Activated CD4-positive, alpha-beta T cell treated with anti-CD3 and anti-CD28 coated beads for 36 hours (primary cell): ENCODE results near the gene FRMD4A. TPM values are rescaled to one million over a fixed set of nuclear protein-coding genes. Genes with fewer than 3 reads are reported as not detected.
A peak's percentile ranks its signal among the peaks of the same experiment; 100 is the strongest.
"Not testable (repeated sequence)": the region's sequence is repeated elsewhere in the genome, so short reads cannot be mapped to it uniquely, and the experiment has no call there.

Experiments used
- ATAC-seq: fragments of 200-7000 bp; cut with Tn5 transposase; one replicate; pipeline ENCODE4 v1.10.0; 2021; ENCODE audit warnings: mild to moderate bottlenecking, moderate library complexity
- CTCF ChIA-PET: fragments of 350-600 bp; sonication (Branson Sonifier 250); formaldehyde crosslinking; loops from one replicate; lab custom pipeline; 2021; ENCODE audit warnings: antibody characterized with exemption; lab: Charles Lee
- POLR2A ChIA-PET: fragments of 350-600 bp; sonication (Branson Sonifier 250); formaldehyde crosslinking; loops from one replicate; lab custom pipeline; 2021; ENCODE audit warnings: antibody characterized with exemption, inconsistent platforms; lab: Charles Lee
- DNase-seq: peaks from one replicate; pipeline ENCODE4 v3.0.0-alpha.2; 2020
- H3K27ac Mint-ChIP-seq: one replicate; pipeline ENCODE4 v1.8.0; 2021; ENCODE audit warnings: mixed read lengths
- H3K27me3 Mint-ChIP-seq: one replicate; pipeline ENCODE4 v1.8.0; 2021; ENCODE audit warnings: mixed read lengths
- H3K36me3 Mint-ChIP-seq: one replicate; pipeline ENCODE4 v1.8.0; 2021; ENCODE audit warnings: low read depth, mixed read lengths
- H3K4me1 Mint-ChIP-seq: one replicate; pipeline ENCODE4 v1.8.0; 2021; ENCODE audit warnings: mixed read lengths
- H3K4me3 Mint-ChIP-seq: one replicate; pipeline ENCODE4 v1.8.0; 2021; ENCODE audit warnings: mild to moderate bottlenecking, moderate library complexity, mixed read lengths
- H3K9me3 Mint-ChIP-seq: one replicate; pipeline ENCODE4 v1.8.0; 2021; ENCODE audit warnings: low read depth, mixed read lengths
- intact Hi-C, 2 experiments: fragments of 100-400 bp; cut with DNase I in 1 of 2; cut with micrococcal nuclease in 1 of 2; formaldehyde crosslinking; loops; one replicate each; pipeline versions ENCODE4 v1.14.2 to v1.15.1; 2022 to 2024; cut with DNase I, micrococcal nuclease
- total RNA-seq, 2 experiments: library from RNA; stranded (reverse); gene quantifications; one replicate each; pipeline ENCODE4 v1.2.3, GENCODE V29; 2021

The FRMD4A gene
- total RNA-seq, 2 experiments from 2014 or later = 0.85 to 1.3 TPM

GRCh38 chr10:14235566-14236195 lies 95.0 kb downstream of the FRMD4A start:
- POLR2A ChIA-PET = no interaction called here
- ATAC-seq (no peak), DNase-seq (no peak)
- H3K27me3 Mint-ChIP-seq = peaks cover 17% of the 10 kb centered on the region
- intact Hi-C loops = no loop called here
- H3K9me3 Mint-ChIP-seq = no peaks in the 10 kb centered on the region
- H3K4me1 Mint-ChIP-seq = peaks cover 10% of the 10 kb centered on the region
- H3K36me3 Mint-ChIP-seq = no peaks in the 10 kb centered on the region
- CTCF ChIA-PET = no interaction called here
- no peak overlapping the region for H3K4me3 Mint-ChIP-seq
- H3K27ac Mint-ChIP-seq = no peak overlapping the region

DNA sequence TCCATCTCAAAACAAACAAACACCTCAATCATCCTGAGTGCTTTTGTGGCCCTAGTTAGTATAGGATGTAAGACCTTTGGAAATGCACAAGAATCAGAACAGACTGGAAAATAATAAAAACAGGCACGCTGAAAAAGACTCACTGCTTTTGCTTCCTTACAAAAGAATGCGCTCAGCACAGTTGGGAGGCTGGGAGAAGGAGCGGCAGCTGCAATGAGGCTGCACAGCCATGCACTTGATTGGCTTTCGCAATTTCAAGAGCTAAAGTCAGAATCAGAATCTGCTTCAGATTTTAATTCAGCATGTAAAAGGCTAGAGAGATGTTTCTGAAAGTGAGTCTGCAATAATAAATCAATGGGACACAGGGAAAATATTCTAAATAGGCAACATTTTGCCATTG lies 97.2 kb downstream of the FRMD4A start:
- Mint-ChIP-seq H3K4me1 (peaks cover 5% of the 10 kb centered on the region), H3K4me3 (no peak overlapping the region), H3K36me3 (no peaks in the 10 kb centered on the region), H3K9me3 (no peaks in the 10 kb centered on the region), H3K27ac (no peak overlapping the region), H3K27me3 (peaks cover 15% of the 10 kb centered on the region)
- POLR2A ChIA-PET = no interaction called here
- intact Hi-C loops = no loop called here
- CTCF ChIA-PET = no interaction called here
- DNase-seq = no peak
- no peak for ATAC-seq

GRCh38 chr10:14228798-14229197 lies 101.9 kb downstream of the FRMD4A start:
- H3K27me3 Mint-ChIP-seq, POLR2A ChIA-PET, DNase-seq, CTCF ChIA-PET, H3K4me3 Mint-ChIP-seq, H3K27ac Mint-ChIP-seq, ATAC-seq, H3K4me1 Mint-ChIP-seq, H3K36me3 Mint-ChIP-seq, H3K9me3 Mint-ChIP-seq, intact Hi-C loops: not testable (repeated sequence)

DNA sequence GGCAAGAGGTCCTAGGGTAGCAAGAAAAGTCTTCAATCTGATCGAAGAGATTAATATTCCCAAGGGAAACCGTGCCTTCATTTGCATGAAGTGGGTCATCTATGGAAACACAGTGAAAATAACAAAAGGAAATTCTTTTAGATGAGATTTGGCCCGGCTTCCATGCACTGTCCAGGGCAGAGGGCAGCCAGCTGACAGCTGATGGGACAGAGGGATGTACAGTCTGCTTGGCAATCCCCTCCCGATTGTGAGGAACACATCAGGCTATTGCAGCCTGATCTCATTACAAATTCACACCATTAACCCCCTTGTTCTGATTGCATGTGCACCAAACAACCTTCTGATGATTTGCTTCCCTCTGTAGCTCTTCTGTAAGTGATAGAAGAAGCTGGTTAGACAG lies 105.3 kb downstream of the FRMD4A start:
- no peak overlapping the region for H3K27ac Mint-ChIP-seq
- CTCF ChIA-PET = no interaction called here
- POLR2A ChIA-PET = interaction anchor here (0.6 kb wide), 1 partner anchor 411 kb away, joined by 3 read pairs; no protein-coding TSS in a partner anchor
- no peak for ATAC-seq
- H3K4me1 Mint-ChIP-seq = no peaks in the 10 kb centered on the region
- no peaks in the 10 kb centered on the region for H3K36me3 Mint-ChIP-seq
- peaks cover 15% of the 10 kb centered on the region for H3K27me3 Mint-ChIP-seq
- H3K4me3 Mint-ChIP-seq = no peak overlapping the region
- no peak for DNase-seq
- no peaks in the 10 kb centered on the region for H3K9me3 Mint-ChIP-seq
- intact Hi-C loops = no loop called here

DNA sequence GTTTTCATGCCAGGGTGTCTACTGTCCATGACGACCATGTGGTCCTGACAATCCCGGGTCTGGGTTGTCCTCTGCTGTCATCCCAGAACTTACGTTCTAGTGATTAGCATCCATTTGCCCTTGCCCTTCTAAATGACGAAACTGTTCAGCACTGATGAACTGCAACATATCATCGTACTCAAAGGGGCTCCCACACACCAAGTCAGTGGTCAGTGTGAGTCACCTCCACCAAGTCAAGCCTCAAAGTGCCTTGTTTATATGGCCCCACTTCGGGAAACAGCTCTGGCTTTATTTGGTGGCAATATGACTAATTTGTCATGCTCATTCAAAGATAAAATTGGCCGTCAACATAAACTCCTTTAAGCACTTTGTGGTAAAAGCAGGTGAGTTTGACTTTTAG lies 110.7 kb downstream of the FRMD4A start:
- H3K27me3 Mint-ChIP-seq = peaks cover 20% of the 10 kb centered on the region
- ATAC-seq (no peak), DNase-seq (no peak)
- H3K4me1 Mint-ChIP-seq = no peaks in the 10 kb centered on the region
- H3K36me3 Mint-ChIP-seq = no peaks in the 10 kb centered on the region
- intact Hi-C loops = no loop called here
- ChIA-PET POLR2A (no interaction called here), CTCF (no interaction called here)
- no peak overlapping the region for H3K27ac Mint-ChIP-seq
- no peaks in the 10 kb centered on the region for H3K9me3 Mint-ChIP-seq
- H3K4me3 Mint-ChIP-seq = no peak overlapping the region

DNA sequence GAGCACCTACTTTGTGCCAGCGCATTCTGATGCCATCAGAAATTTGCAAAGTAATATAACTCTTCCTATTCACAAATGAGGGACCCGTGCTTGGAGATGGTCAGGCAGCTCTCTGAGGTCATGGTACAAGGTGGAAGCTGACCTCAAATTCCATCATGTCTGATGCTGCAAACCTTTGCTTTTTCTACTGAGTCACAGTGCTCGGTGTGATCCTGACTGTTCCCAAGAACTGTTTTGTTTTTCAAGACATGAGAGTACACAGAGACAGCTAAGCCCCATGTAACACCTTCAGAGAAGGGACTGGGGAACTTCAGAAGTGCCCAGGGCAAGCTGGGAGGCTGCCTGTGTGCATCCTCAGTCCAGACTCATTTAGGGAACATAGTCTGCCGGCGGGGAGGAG lies 111.3 kb downstream of the FRMD4A start:
- no peak overlapping the region for H3K27ac Mint-ChIP-seq
- no peak overlapping the region for H3K4me3 Mint-ChIP-seq
- POLR2A ChIA-PET = no interaction called here
- DNase-seq (no peak), ATAC-seq (no peak)
- peaks cover 20% of the 10 kb centered on the region for H3K27me3 Mint-ChIP-seq
- H3K4me1 Mint-ChIP-seq = no peaks in the 10 kb centered on the region
- H3K9me3 Mint-ChIP-seq = no peaks in the 10 kb centered on the region
- CTCF ChIA-PET = no interaction called here
- intact Hi-C loops = no loop called here
- H3K36me3 Mint-ChIP-seq = no peaks in the 10 kb centered on the region

- no peak for DNase-seq
- Mint-ChIP-seq H3K4me1 (no peaks in the 10 kb centered on the region), H3K36me3 (no peaks in the 10 kb centered on the region), H3K27ac (no peak overlapping the region), H3K4me3 (no peak overlapping the region), H3K27me3 (peaks cover 14% of the 10 kb centered on the region), H3K9me3 (no peaks in the 10 kb centered on the region)
- ATAC-seq = no peak
- intact Hi-C loops = no loop called here
- ChIA-PET POLR2A (no interaction called here), CTCF (interaction anchor here (0.5 to 1.4 kb wide), 2 partner anchors 19 to 1223 kb away, joined by 3 read pairs; no protein-coding TSS in a partner anchor)
Measured at GRCh38 chr10:14215641-14216040, 115.1 kb downstream of the FRMD4A start.

DNA sequence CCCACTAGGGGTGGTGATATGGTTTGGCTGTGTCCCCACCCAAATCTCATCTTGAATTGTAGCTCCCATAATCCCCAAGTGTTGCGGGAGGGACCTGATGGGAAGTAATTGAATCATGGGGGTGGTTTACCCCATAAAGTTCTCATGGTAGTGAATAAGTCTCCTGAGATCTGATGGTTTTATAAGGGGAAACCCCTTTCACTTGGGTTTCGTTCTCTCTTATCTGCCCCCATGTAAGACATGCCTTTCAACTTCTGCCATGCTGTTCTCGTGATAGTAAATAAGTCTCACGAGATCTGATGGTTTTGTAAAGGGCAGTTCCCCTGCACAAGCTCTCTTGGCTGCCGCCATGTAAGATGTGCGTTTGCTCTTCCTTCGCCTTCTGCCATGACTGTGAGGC lies 117.0 kb downstream of the FRMD4A start:
- DNase-seq, H3K4me1 Mint-ChIP-seq, H3K4me3 Mint-ChIP-seq, H3K9me3 Mint-ChIP-seq, POLR2A ChIA-PET, intact Hi-C loops, H3K27ac Mint-ChIP-seq, H3K36me3 Mint-ChIP-seq: not testable (repeated sequence)
- CTCF ChIA-PET = interaction anchor here (1.8 kb wide), 1 partner anchor 14 kb away, joined by 6 read pairs; no protein-coding TSS in a partner anchor
- peaks cover 12% of the 10 kb centered on the region for H3K27me3 Mint-ChIP-seq
- peak; percentile 33 for ATAC-seq

- Mint-ChIP-seq H3K36me3 (no peaks in the 10 kb centered on the region), H3K9me3 (no peaks in the 10 kb centered on the region), H3K27ac (no peak overlapping the region), H3K4me3 (no peak overlapping the region), H3K4me1 (no peaks in the 10 kb centered on the region), H3K27me3 (peaks cover 7% of the 10 kb centered on the region)
- POLR2A ChIA-PET = no interaction called here
- CTCF ChIA-PET = interaction anchor here (1.2 to 1.9 kb wide), 2 partner anchors 11 to 15 kb away, joined by 3 to 8 read pairs; no protein-coding TSS in a partner anchor
- intact Hi-C loops = no loop called here
- DNase-seq (no peak), ATAC-seq (no peak)
Measured at GRCh38 chr10:14211610-14212009, 119.1 kb downstream of the FRMD4A start.

DNA sequence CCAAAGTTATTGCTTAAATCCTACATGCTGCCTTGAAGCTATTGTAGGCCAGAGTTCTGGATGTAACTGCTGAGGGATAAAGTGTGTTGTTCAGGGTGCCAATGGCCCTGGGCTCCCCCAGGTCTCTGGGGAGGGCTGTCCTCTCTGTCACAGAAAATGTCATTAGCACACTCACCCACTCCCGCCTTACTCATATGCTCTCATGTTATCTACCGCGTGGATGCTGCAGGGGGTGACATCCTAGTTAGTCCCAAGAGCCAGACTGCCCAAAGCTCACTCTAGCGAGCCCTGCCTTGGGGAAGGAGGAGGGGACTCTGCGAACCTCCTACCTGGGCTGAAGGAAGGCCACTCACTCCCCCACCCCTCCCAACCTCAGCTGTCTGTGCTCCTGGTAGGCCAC lies 122.5 kb downstream of the FRMD4A start:
- no peak overlapping the region for H3K4me3 Mint-ChIP-seq
- DNase-seq = no peak
- POLR2A ChIA-PET = no interaction called here
- peaks cover 3% of the 10 kb centered on the region for H3K27me3 Mint-ChIP-seq
- CTCF ChIA-PET = interaction anchor here (0.6 to 1.3 kb wide), 3 partner anchors 11 to 275 kb away, joined by 3 to 4 read pairs (median 3); no protein-coding TSS in a partner anchor
- no peak for ATAC-seq
- no peak overlapping the region for H3K27ac Mint-ChIP-seq
- intact Hi-C loops = no loop called here
- no peaks in the 10 kb centered on the region for H3K36me3 Mint-ChIP-seq
- H3K9me3 Mint-ChIP-seq = no peaks in the 10 kb centered on the region
- no peaks in the 10 kb centered on the region for H3K4me1 Mint-ChIP-seq

DNA sequence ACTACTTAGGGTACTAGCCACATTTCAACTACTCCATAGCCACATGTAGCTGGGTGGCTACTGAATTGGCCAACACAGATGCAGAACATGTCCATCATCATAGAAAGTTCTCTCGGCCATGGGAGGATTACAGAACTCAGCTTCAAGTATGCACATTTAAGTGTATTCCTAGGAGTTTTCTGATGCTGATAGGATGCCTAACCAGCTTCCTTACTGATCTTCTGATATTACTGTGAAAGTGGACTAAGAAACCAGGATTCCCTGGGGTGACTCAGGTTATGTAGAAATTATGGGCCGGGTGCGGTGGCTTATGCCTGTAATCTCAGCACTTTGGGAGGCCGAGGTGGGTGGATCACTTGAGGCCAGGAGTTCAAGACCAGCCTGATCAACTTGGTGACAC lies 125.5 kb downstream of the FRMD4A start:
- intact Hi-C loops = no loop called here
- Mint-ChIP-seq H3K27me3 (peaks cover 3% of the 10 kb centered on the region), H3K4me1 (no peaks in the 10 kb centered on the region), H3K4me3 (no peak overlapping the region), H3K36me3 (no peaks in the 10 kb centered on the region), H3K27ac (no peak overlapping the region), H3K9me3 (no peaks in the 10 kb centered on the region)
- no peak for DNase-seq
- ATAC-seq = no peak
- CTCF ChIA-PET = interaction anchor here (2.4 kb wide), 1 partner anchor 8 kb away, joined by 14 read pairs; no protein-coding TSS in a partner anchor
- POLR2A ChIA-PET = no interaction called here
